ENCODE measurements around the gene DCAKD.

The DCAKD gene

GRCh38 chr17:45006927-45007461, 44.4 kb downstream of the DCAKD start:
- ATAC-seq = no peak; the same call in 2 of the 3 replicates
- TF ChIP-seq RARB (CRISPR knock-in tag; IDR thresholded peaks at IDR 0.05) (no peak), POU6F1 (CRISPR knock-in tag; IDR thresholded peaks at IDR 0.05; ENCODE audit: borderline replicate concordance, low read depth) (no peak), ISL1 (CRISPR knock-in tag; IDR thresholded peaks at IDR 0.05) (no peak), CSDC2 (CRISPR knock-in tag; IDR thresholded peaks at IDR 0.05) (no peak), TCF4 (CRISPR knock-in tag; IDR thresholded peaks at IDR 0.05; ENCODE audit: borderline replicate concordance) (no peak), ZFP3 (CRISPR knock-in tag; IDR thresholded peaks at IDR 0.05) (no peak), BACH2 (CRISPR knock-in tag; IDR thresholded peaks at IDR 0.05; ENCODE audit: borderline replicate concordance) (no peak), TOX (CRISPR knock-in tag; IDR thresholded peaks at IDR 0.05; ENCODE audit: borderline replicate concordance) (no peak), ZNF565 (CRISPR knock-in tag; conservative IDR thresholded peaks at IDR 0.05; ENCODE audit: low read depth) (no peak)

- no peak for TF ChIP-seq CSRNP3 (CRISPR knock-in tag; IDR thresholded peaks at IDR 0.05)
- no peak for TF ChIP-seq RARB (CRISPR knock-in tag; IDR thresholded peaks at IDR 0.05)
- no peak for TF ChIP-seq ESRRG (CRISPR knock-in tag; IDR thresholded peaks at IDR 0.05)
- TF ChIP-seq ARNTL (CRISPR knock-in tag; IDR thresholded peaks at IDR 0.05; ENCODE audit: borderline replicate concordance, low read depth) = no peak
- no peak for TF ChIP-seq ZFP3 (CRISPR knock-in tag; IDR thresholded peaks at IDR 0.05)
- no peak for TF ChIP-seq ZC3H10 (CRISPR knock-in tag; IDR thresholded peaks at IDR 0.05)
- TF ChIP-seq ZNF8 (CRISPR knock-in tag; IDR thresholded peaks at IDR 0.05) = no peak
- no peak for TF ChIP-seq ZFP30 (CRISPR knock-in tag; IDR thresholded peaks at IDR 0.05)
- TF ChIP-seq TOX (CRISPR knock-in tag; IDR thresholded peaks at IDR 0.05; ENCODE audit: borderline replicate concordance) = no peak
- TF ChIP-seq CSDC2 (CRISPR knock-in tag; IDR thresholded peaks at IDR 0.05) = no peak
- no peak for TF ChIP-seq CREB5 (CRISPR knock-in tag; IDR thresholded peaks at IDR 0.05; ENCODE audit: low read depth)
- TF ChIP-seq ZNF565 (CRISPR knock-in tag; conservative IDR thresholded peaks at IDR 0.05; ENCODE audit: low read depth) = no peak
- TF ChIP-seq OSR1 (CRISPR knock-in tag; IDR thresholded peaks at IDR 0.05) = no peak
- TF ChIP-seq PATZ1 (CRISPR knock-in tag; IDR thresholded peaks at IDR 0.05; ENCODE audit: borderline replicate concordance) = no peak
- no peak for TF ChIP-seq TSHZ2 (CRISPR knock-in tag; IDR thresholded peaks at IDR 0.05)
- TF ChIP-seq POU6F1 (CRISPR knock-in tag; IDR thresholded peaks at IDR 0.05; ENCODE audit: borderline replicate concordance, low read depth) = no peak
- ATAC-seq = no peak
These were observed 45.7 kb downstream of the DCAKD start for GRCh38 chr17:45005700-45006099.

Data from SK-N-SH treated with all-trans-retinoic acid at 6 μM for 48 hours (cell line).